Duodenal mucosa (tissue), 2 donors: Measurements from ENCODE around the gene PIK3C2G.
"Not testable (repeated sequence)": the region's sequence is repeated elsewhere in the genome, so short reads cannot be mapped to it uniquely, and the experiment has no call there.

Experiments used
- H3K27ac ChIP-seq: one replicate; pipeline ENCODE4 v1.7.0; 2013; ENCODE audit warnings: low read depth, low read length
- H3K27me3 ChIP-seq, 2 donors: one replicate each; pipeline ENCODE4 v1.7.0; 2013; ENCODE audit warnings: low read length in 2 of 2, control low read depth in 1 of 2; ENCODE audit not compliant: insufficient read depth in 2 of 2, control insufficient read depth in 1 of 2
- H3K36me3 ChIP-seq, 2 donors: one replicate each; pipeline ENCODE4 v1.7.0; 2013; ENCODE audit warnings: low read length in 2 of 2, control low read depth in 1 of 2; ENCODE audit not compliant: insufficient read depth in 2 of 2, control insufficient read depth in 1 of 2
- H3K4me1 ChIP-seq, 2 donors: one replicate each; pipeline ENCODE4 v1.7.0; 2013; ENCODE audit warnings: low read length in 2 of 2, control low read depth in 1 of 2; ENCODE audit not compliant: insufficient read depth in 2 of 2, control insufficient read depth in 1 of 2
- H3K4me3 ChIP-seq, 2 donors: one replicate each; pipeline ENCODE4 v1.7.0; 2013; ENCODE audit warnings: low read length in 2 of 2, low read depth in 1 of 2
- H3K9ac ChIP-seq, 2 donors: one replicate each; pipeline ENCODE4 v1.7.0; 2013; ENCODE audit warnings: low read length in 2 of 2, low read depth in 1 of 2
- H3K9me3 ChIP-seq, 2 donors: one replicate each; pipeline ENCODE4 v1.7.0; 2013; ENCODE audit warnings: low read length in 2 of 2, control low read depth in 1 of 2; ENCODE audit not compliant: control insufficient read depth in 1 of 2

Gene PIK3C2G

DNA sequence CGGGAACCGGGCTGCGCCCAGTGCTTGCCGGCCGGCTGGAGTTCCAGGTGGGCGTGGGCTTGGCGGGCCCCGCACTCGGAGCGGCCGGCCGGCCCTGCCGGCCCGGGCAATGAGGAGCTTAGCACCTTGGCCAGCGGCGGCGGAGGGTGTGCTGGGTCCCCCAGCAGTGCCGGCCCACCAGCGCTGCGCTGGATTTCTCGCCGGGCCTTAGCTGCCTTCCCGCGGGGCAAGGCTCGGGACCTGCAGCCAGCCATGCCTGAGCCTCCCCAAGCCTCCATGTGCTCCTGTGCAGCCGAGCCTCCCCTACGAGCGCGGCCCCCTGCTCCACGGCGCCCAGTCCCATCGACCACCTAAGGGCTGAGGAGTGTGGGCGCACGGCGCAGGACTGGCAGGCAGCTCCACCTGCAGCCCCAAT is 238.8 kb downstream of the PIK3C2G start:
- H3K27me3 ChIP-seq, H3K36me3 ChIP-seq, H3K9ac ChIP-seq, H3K4me1 ChIP-seq, H3K9me3 ChIP-seq, H3K4me3 ChIP-seq, H3K27ac ChIP-seq: not testable (repeated sequence)

DNA sequence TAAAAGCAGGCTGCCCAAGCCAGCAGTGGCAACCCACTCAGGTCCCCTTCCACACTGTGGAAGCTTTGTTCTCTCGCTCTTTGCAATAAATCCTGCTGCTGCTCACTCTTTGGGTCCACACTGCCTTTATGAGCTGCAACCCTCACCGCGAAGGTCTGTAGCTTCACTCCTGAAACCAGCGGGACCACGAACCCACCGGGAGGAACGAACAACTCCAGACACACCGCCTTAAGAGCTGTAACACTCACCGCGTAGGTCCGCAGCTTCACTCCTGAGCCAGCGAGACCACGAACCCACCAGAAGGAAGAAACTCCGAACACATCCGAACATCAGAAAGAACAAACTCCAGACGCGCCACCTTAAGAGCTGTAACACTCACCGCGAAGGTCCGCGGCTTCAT is 239.4 kb downstream of the PIK3C2G start:
- not testable (repeated sequence) for H3K9me3 ChIP-seq, H3K9ac ChIP-seq, H3K36me3 ChIP-seq, H3K4me3 ChIP-seq, H3K27me3 ChIP-seq, H3K4me1 ChIP-seq, H3K27ac ChIP-seq

DNA sequence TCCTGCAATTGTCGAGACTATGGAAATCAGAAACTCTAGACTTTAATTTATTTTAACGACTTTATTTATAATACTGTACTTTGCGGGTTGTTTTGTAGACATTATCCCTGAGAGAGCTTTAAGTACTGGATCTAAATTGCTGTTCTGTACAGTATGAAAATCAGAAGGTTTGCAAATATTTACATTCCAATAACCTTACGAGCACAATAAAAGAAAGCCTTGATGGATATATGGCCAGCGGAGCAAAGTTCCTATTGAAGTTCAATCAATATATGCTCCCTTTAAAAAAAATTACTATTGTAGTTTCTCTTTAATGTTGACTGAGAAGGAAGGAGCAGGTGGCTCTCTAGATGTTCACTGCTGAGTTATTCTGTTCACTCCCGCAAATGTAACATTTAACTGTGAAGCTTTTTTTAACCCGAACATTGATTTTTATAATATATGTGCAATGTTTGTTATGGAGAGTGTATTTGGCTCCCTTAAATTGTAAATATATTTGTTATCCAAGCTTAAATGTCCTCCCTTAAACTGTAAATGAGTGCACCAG is 241.2 kb downstream of the PIK3C2G start:
- Histone ChIP-seq H3K27ac (no peak overlapping the region), H3K9me3 (no peaks in the 10 kb centered on the region), H3K4me3 (no peak overlapping the region), H3K4me1 (peaks cover 3 to 4% of the 10 kb centered on the region in 2 donors), H3K9ac (no peak overlapping the region), H3K36me3 (no peaks in the 10 kb centered on the region), H3K27me3 (no peaks in the 10 kb centered on the region)

DNA sequence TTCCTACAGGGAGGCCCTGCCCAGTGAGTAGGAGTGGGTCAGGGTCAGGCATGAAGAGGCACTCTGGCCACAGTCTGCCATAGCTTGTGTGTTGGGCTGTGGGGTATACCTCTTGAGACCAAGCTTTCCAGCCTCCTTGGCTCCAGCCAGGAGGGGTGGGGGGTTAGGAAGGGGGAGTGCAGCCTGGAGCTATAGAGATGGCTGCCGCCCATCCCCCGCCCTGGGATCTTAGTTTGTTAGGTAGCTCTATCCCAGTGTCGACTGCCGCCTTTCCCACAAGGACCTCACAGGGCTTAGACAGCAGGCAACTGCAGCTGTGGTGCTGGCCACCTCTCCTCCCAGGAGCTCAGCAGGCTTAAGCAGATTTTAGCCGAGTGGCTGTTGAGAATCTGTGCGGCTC is 260.1 kb downstream of the PIK3C2G start:
- no peaks in the 10 kb centered on the region for H3K4me1 ChIP-seq
- H3K9ac ChIP-seq: no peak overlapping the region
- H3K27me3 ChIP-seq: no peaks in the 10 kb centered on the region
- no peak overlapping the region for H3K27ac ChIP-seq
- H3K9me3 ChIP-seq: peaks cover 2 to 10% of the 10 kb centered on the region in 2 donors
- H3K4me3 ChIP-seq: no peak overlapping the region
- H3K36me3 ChIP-seq: no peaks in the 10 kb centered on the region

DNA sequence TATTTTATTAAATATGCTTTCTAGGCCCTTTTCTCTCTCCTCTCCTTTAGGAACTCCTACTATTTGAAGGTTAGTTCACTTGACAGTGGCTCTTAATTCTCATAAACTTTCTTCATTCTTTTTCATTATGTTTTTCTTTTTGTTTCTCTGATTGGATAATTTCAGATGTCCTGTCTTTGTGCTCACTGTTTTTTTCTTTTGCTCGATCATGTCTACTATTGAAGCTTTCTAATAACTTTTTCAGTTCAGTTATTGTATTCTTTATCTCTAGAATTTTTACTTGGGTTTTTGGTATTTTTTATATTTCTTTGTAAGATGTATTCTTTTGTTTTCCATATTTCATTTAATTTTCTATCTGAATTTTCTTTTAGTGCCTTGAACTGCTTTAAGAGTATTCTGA is 261.5 kb downstream of the PIK3C2G start:
- Histone ChIP-seq H3K9ac (no peak overlapping the region), H3K36me3 (no peaks in the 10 kb centered on the region), H3K9me3 (peaks cover 2 to 10% of the 10 kb centered on the region in 2 donors), H3K27me3 (no peaks in the 10 kb centered on the region), H3K4me1 (no peaks in the 10 kb centered on the region), H3K4me3 (no peak overlapping the region), H3K27ac (no peak overlapping the region)

DNA sequence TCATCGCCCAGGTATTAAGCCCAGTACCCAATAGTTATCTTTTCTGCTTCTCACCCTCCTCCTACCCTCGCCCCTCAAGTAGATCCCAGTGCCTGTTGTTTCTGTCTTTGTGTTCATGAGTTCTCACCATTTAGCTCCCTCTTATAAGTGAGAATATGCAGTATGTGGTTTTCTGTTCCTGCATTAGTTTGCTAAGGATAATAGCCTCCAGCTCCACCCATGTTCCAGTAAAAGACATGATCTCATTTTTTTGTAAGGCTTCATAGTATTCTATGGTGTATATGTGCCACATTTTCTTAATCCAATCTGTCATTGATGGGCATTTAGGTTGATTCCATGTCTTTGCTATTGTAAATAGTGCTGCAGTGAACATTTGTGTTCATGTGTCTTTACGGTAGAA is 281.2 kb downstream of the PIK3C2G start:
- H3K4me1 ChIP-seq, H3K27me3 ChIP-seq, H3K9ac ChIP-seq, H3K9me3 ChIP-seq, H3K36me3 ChIP-seq, H3K4me3 ChIP-seq, H3K27ac ChIP-seq: not testable (repeated sequence)

DNA sequence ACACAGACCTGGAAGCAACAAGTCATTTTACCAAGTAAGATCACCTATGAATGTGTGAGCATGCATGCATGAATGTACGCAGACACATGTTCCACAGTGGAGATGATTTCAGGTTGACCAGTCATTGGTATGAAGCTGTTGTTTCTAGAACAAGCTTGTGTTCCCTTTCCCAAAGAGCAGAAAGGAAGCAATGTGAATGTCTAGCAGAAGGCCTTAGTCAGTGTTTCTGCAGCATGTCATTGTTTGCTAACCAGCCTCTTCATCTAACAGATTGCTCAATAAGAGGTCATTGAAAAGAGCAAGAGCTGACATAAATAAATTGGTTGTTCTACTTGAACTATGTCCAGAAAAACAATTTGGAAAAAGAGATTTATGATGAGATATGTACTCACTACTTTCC is 285.1 kb downstream of the PIK3C2G start:
- no peak overlapping the region for H3K4me3 ChIP-seq
- no peaks in the 10 kb centered on the region for H3K36me3 ChIP-seq
- H3K27ac ChIP-seq: no peak overlapping the region
- H3K4me1 ChIP-seq: no peaks in the 10 kb centered on the region
- no peaks in the 10 kb centered on the region for H3K9me3 ChIP-seq
- H3K27me3 ChIP-seq: no peaks in the 10 kb centered on the region
- H3K9ac ChIP-seq: no peak overlapping the region

DNA sequence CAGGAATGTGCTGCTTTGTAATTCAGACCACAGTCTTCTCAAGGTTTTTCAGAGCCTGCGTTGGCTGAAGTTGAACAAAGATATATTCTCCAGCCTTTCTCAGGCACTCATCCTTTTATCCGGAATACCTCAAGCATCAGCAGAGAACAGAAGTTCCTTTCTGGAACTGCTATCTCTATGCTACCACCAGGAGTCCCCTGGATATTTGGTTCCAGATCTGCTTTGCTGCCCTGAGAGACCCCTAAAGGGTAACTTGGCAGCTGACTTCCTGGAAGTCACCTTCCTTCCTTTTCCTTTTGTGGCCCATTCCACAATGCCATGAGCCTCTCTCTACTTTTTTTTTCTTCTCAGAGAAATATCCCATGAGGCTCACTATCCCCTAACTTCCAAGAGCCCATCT is 288.3 kb downstream of the PIK3C2G start:
- no peak overlapping the region for H3K4me3 ChIP-seq
- no peak overlapping the region for H3K9ac ChIP-seq
- H3K4me1 ChIP-seq: no peaks in the 10 kb centered on the region
- H3K9me3 ChIP-seq: no peaks in the 10 kb centered on the region
- no peaks in the 10 kb centered on the region for H3K27me3 ChIP-seq
- H3K27ac ChIP-seq: no peak overlapping the region
- no peaks in the 10 kb centered on the region for H3K36me3 ChIP-seq

DNA sequence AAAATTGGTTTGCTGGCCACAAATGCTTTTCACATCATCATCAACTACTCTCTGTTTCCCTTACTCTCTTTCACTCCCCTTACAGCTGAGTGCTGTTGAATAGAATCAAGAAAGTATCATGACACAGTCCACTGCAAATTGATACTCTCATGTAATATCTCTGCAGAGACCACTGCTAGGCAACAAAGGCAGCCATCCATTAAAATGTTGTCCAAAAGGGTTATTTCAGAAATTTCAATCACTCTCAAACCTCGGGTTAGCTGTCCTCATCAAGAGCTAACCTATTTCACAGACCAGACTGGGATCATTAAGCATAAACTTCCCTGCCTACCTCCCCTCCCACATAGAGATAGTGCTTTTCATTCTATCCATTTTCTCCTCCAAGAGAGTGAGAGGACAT is 289.8 kb downstream of the PIK3C2G start:
- Histone ChIP-seq H3K36me3 (no peaks in the 10 kb centered on the region), H3K27me3 (no peaks in the 10 kb centered on the region), H3K9ac (no peak overlapping the region), H3K27ac (no peak overlapping the region), H3K4me1 (no peaks in the 10 kb centered on the region), H3K9me3 (no peaks in the 10 kb centered on the region), H3K4me3 (no peak overlapping the region)

DNA sequence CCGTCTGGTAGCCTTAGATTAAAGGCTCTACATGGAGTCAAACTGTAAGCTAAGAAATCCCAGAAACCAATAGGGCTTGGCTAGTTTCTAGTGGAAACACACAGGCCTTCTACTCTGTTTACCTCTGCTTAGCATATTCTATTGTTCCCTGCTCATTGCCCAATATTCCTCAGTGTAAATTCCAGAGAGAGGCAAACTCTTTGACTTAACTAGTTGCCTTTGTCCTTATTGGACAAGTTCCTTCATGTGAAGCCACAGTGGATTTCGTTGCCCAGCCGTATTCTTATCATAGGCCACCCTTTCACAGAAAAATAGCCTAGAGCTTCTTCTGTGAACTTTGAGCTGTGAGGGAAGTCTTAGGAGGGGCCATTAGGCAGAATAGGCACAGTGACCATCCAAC is 290.4 kb downstream of the PIK3C2G start:
- Histone ChIP-seq H3K27me3 (no peaks in the 10 kb centered on the region), H3K9me3 (no peaks in the 10 kb centered on the region), H3K4me3 (no peak overlapping the region), H3K9ac (no peak overlapping the region), H3K36me3 (no peaks in the 10 kb centered on the region), H3K27ac (no peak overlapping the region), H3K4me1 (no peaks in the 10 kb centered on the region)

DNA sequence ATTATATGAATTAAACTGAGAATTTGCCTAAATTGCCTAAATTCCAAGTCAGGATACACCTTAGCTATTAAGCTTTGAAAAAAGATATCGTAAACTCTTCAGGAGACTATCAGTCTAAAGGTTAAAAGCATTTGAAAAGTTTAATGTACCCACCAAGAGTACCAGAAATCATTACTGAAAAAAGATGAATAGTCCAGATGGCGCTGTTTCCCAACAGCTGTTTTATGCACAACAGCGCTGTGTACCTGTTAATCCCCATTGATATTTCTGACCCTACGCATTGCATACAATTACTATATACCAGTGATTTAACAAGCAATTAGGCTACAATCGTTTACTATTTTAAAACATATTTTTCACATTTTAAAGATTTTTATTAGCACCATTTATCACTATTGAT is 291.5 kb downstream of the PIK3C2G start:
- H3K9me3 ChIP-seq: no peaks in the 10 kb centered on the region

More for the DNA sequence above, 291.5 kb downstream of the PIK3C2G start:
- Histone ChIP-seq H3K9ac (no peak overlapping the region), H3K27ac (no peak overlapping the region), H3K4me1 (no peaks in the 10 kb centered on the region), H3K36me3 (no peaks in the 10 kb centered on the region), H3K27me3 (no peaks in the 10 kb centered on the region), H3K4me3 (no peak overlapping the region)
